Heart left ventricle (tissue), 16 donors: ENCODE data around the gene SPOCK2. TPM values are rescaled to one million over a fixed set of nuclear protein-coding genes. Genes with fewer than 3 reads are reported as not detected.
A peak's percentile ranks its signal among the peaks of the same experiment; 100 is the strongest.

ENCODE experiments used
- ATAC-seq, 4 donors: fragments of 200-7000 bp; cut with Tn5 transposase; one replicate each; pipeline ENCODE4 v1.9.1; 2020 to 2022; ENCODE audit warnings: moderate library complexity in 4 of 4, mild to moderate bottlenecking in 3 of 4, moderate number of reproducible peaks in 1 of 4
- DNase-seq, 5 donors: peaks; one replicate each; pipeline ENCODE4 v3.0.0-alpha.2; 2020
- H3K27ac ChIP-seq, 12 donors: fragments of 200-600 bp; sonication (generic) in 4 of 12; one replicate each; pipeline versions ENCODE4 v1.5.0 to v1.8.0; 2016 to 2022; ENCODE audit warnings: mild to moderate bottlenecking in 2 of 12
- H3K27me3 ChIP-seq, 9 donors: fragments of 200-600 bp; sonication (generic) in 2 of 9; one replicate each; pipeline versions ENCODE4 v1.5.1 to v1.8.0; 2016 to 2022; ENCODE audit warnings: mild to moderate bottlenecking in 3 of 9
- H3K36me3 ChIP-seq, 9 donors: fragments of 200-600 bp; sonication (generic) in 2 of 9; one replicate each; pipeline versions ENCODE4 v1.5.0 to v1.8.0; 2018 to 2022; ENCODE audit warnings: mild to moderate bottlenecking in 2 of 9
- H3K4me1 ChIP-seq, 12 donors: fragments of 200-600 bp; sonication (generic) in 4 of 12; one replicate each; pipeline versions ENCODE4 v1.5.0 to v1.8.0; 2016 to 2022; ENCODE audit warnings: mild to moderate bottlenecking in 3 of 12
- H3K4me3 ChIP-seq, 12 donors: fragments of 200-600 bp; sonication (generic) in 4 of 12; one replicate each; pipeline versions ENCODE4 v1.5.0 to v1.8.0; 2017 to 2022; ENCODE audit warnings: mild to moderate bottlenecking in 9 of 12, moderate library complexity in 4 of 12
- H3K9me3 ChIP-seq, 12 donors: fragments of 200-600 bp; sonication (generic) in 4 of 12; one replicate each; pipeline versions ENCODE4 v1.5.0 to v1.8.0; 2016 to 2022; ENCODE audit warnings: mild to moderate bottlenecking in 1 of 12
- POLR2A ChIP-seq, 2 donors: fragments of 450-650 bp; IDR thresholded peaks; one replicate each; pipeline ENCODE4 v1.6.1; 2017; ENCODE audit warnings: antibody characterized with exemption in 2 of 2, mild to moderate bottlenecking in 2 of 2, moderate library complexity in 2 of 2
- WGBS, 4 donors: extraction: QIAGEN DNeasy Blood & Tissue Kit in 2 of 4; methylation state at CpG; one replicate each; pipeline versions ENCODE4 v1.1.5 to v1.1.7; 2013 to 2018; 5-methylcytosine and 5-hydroxymethylcytosine counted together
- intact Hi-C, 10 donors: fragments of 100-400 bp; cut with DNase I; formaldehyde crosslinking; loops; one replicate each; pipeline versions ENCODE4 v1.11.1 to v1.14.2; 2022
- polyA plus RNA-seq, 2 donors: library from polyadenylated mRNA; stranded (reverse); fragments of 200-250 nt; gene quantifications; one replicate each; pipeline ENCODE4 v1.2.3, GENCODE V29; 2013
- total RNA-seq, 9 donors: library from RNA; depleted of rRNA in 2 of 9; stranded (reverse); fragments of >200 nt in 2 of 9; fragmentation: NEBNext Ultra II Directional in 3 of 9; extraction: Animal tissue kit (Norgen Biotek cat#: 25700) in 3 of 9; gene quantifications; one replicate each; pipeline versions ENCODE4 v1.1.0 to v1.2.4, GENCODE V29; 2016 to 2023
- TF ChIP-seq, protein P1 (sequence below), 12 donors: fragments of 200-600 bp; sonication (generic) in 4 of 12; IDR thresholded peaks; one replicate each; pipeline versions ENCODE4 v1.5.0 to v1.8.0; 2018 to 2022; ENCODE audit warnings: antibody characterized with exemption in 12 of 12, mild to moderate bottlenecking in 5 of 12
- donor health status: ischemic (EF 13 %, LVEDD 7.1; RV severe dilation, severe dysfunction).
- donor health status: healthy with polysubstance abuse.
- donor health status: DM: no; HTN: yes; CAD: no.
- donor health status: DM: no; HTN: no; CAD: no.
- donor health status: ischemic (EF 25% LVEDD 6.9; RV normal size, moderate dysfunction).
- donor health status: ischemic (EF 25% LVEDD 5.7; RV mildly dilated, moderate dysfunction).
- donor health status: healthy.
- donor health status: DM: yes; HTN: yes; CAD: no.
- donor health status: ischemic (EF 35%, LVEDD 5.7; RV mildly dilated, moderate dysfunction).
- donor health status: nonischemic (EF 11% LVEDD 7.7; RV severe dilation, severe dysfunction).
- donor health status: DM: yes; HTN: yes; CAD: no.
- donor health status: PGD.
- donor health status: ischemic (EF 29% LVEDD 5.4; RV normal size, mild dysfunction).
- donor health status: nonischemic (EF 23%, LVEDD 6.1; RV moderate dilation, normal function).

Gene SPOCK2
- total and polyA plus RNA-seq, 11 donors, result 4.4 to 16.6 (median 8.0) TPM

DNA sequence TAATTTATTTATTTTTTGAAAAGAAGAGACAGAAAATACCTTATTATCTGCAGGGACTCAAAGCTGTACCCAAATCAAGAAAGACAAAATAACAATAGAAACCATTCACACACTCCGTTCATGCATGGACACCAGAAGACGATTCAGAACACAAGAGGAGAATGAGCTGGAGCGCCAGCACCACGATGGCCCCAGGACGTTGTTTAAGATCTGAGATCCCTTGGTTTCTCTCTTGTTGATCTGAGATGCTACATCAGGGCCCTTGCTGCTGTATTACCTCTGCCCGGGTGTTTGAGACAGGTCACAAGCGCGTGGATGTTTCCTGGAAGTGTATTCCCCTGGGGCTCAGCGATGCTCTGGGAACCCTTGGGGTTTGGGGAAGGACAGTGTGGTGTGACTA is 77.3 kb downstream of the SPOCK2 start:
- H3K9me3 ChIP-seq, result no peaks in the 10 kb centered on the region
- TF ChIP-seq POLR2A (IDR thresholded peaks at IDR 0.05), result no peak
- DNase-seq, result no peak
- H3K4me3 ChIP-seq, result no peak overlapping the region
- H3K27ac ChIP-seq, result peak overlapping the region in 9 of 12 donors; percentile 71 to 93 (median 88)
- H3K36me3 ChIP-seq, result peaks cover 6 to 34% (median 24%) of the 10 kb centered on the region in 9 donors
- peaks cover 7 to 86% (median 61%) of the 10 kb centered on the region in 12 donors for H3K4me1 ChIP-seq
- no peaks in the 10 kb centered on the region for H3K27me3 ChIP-seq
- no peak for ATAC-seq
- intact Hi-C loops, result loop anchor here in 2 of 10 donors (5.0 kb wide), 2 partner anchors 34 to 44 kb away; no protein-coding TSS in a partner anchor
- WGBS, 4 donors, result 83 to 94% (median 90%) methylated on average over 9 of the region's 9 CpGs

DNA sequence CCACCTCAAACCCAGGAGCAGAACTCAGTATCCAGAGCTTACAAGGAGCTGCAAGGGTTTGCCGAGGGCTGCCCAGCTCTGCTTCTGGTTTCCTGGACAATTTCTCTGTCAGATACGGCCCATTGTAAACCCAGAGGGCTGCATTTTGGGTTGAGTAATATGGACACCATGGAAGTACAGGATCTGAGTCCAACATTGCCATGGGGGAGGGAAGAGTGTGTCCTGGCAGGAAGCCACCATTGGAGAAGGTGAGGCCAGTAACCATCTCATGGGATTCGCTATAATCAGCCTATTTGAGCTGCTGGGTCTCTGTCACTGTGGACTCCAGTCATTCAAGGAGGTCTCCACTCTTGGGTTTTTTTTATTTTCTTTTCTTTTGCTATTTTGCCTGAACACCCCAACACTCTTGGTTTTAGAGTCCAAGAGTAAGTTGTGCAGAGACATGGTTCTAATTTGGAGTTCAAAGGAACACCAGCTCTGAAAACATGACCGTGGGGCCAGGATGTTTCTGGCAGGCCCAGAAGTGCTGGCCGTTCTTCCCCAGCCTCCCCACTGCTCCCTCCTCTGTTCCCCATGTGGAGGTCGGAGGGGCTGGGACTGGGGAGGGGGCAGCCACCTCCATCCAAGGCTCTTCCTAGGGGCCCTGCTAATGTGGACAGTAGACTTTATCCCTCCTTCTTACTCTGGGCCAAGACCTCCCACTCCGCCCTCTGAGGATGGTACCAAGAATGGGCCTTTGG is 77.9 kb downstream of the SPOCK2 start:
- Histone ChIP-seq H3K9me3 (no peaks in the 10 kb centered on the region), H3K27me3 (no peaks in the 10 kb centered on the region), H3K4me3 (no peak overlapping the region), H3K36me3 (peaks cover 6 to 38% (median 27%) of the 10 kb centered on the region in 9 donors), H3K27ac (peak overlapping the region; percentile 71 to 97 (median 87)), H3K4me1 (peaks cover 7 to 82% (median 58%) of the 10 kb centered on the region in 12 donors)
- DNase-seq (no peak), ATAC-seq (no peak)
- WGBS, 4 donors, result 64 to 79% (median 71%) methylated on average over 6 to 7 of the region's 7 CpGs
- no peak for TF ChIP-seq POLR2A (IDR thresholded peaks at IDR 0.05)
- TF ChIP-seq, protein P1, sequence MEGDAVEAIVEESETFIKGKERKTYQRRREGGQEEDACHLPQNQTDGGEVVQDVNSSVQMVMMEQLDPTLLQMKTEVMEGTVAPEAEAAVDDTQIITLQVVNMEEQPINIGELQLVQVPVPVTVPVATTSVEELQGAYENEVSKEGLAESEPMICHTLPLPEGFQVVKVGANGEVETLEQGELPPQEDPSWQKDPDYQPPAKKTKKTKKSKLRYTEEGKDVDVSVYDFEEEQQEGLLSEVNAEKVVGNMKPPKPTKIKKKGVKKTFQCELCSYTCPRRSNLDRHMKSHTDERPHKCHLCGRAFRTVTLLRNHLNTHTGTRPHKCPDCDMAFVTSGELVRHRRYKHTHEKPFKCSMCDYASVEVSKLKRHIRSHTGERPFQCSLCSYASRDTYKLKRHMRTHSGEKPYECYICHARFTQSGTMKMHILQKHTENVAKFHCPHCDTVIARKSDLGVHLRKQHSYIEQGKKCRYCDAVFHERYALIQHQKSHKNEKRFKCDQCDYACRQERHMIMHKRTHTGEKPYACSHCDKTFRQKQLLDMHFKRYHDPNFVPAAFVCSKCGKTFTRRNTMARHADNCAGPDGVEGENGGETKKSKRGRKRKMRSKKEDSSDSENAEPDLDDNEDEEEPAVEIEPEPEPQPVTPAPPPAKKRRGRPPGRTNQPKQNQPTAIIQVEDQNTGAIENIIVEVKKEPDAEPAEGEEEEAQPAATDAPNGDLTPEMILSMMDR (IDR thresholded peaks at IDR 0.05), result no peak
- intact Hi-C loops, result loop anchor here in 2 of 10 donors (5.0 kb wide), 2 partner anchors 33 to 43 kb away; no protein-coding TSS in a partner anchor

- H3K27ac ChIP-seq, result peak overlapping the region; percentile 71 to 97 (median 87)
- 10 to 20% (median 12%) methylated on average over 12 of the region's 12 CpGs for WGBS, 4 donors
- H3K4me3 ChIP-seq, result no peak overlapping the region
- DNase-seq (peak; percentile 85 to 93 (median 87)), ATAC-seq (peak; percentile 62 to 88 (median 76))
- peaks cover 7 to 74% (median 51%) of the 10 kb centered on the region in 12 donors for H3K4me1 ChIP-seq
- H3K36me3 ChIP-seq, result peaks cover 6 to 42% (median 27%) of the 10 kb centered on the region in 9 donors
- H3K27me3 ChIP-seq, result no peaks in the 10 kb centered on the region
- intact Hi-C loops, result loop anchor here in 4 of 10 donors (5.0 kb wide), 2 partner anchors 32 to 42 kb away; no protein-coding TSS in a partner anchor
- H3K9me3 ChIP-seq, result no peaks in the 10 kb centered on the region
- TF ChIP-seq POLR2A (IDR thresholded peaks at IDR 0.05), result peak in 1 of 2 donors; percentile 19
- TF ChIP-seq, protein P1 (IDR thresholded peaks at IDR 0.05), result no peak
These were observed 78.8 kb downstream of the SPOCK2 start for GRCh38 chr10:72009425-72010081.

DNA sequence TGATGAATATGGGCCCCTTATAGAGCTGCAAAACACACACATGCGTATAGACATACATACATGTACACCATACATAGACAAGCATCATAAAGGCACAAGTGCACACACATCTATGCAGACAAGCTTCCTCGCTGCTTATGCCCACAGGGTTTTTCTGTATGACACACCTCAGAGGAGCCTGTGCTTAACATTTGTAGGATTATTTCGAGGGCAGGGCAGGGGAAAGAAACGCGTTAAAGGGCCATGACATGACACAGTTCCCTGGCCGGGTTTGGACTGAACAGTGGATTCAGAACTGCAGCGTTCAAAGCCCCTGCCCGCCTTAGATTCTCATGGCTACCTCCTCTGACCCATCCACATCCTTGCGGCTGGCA is 79.3 kb downstream of the SPOCK2 start:
- 25 to 42% (median 30%) methylated on average over 9 of the region's 9 CpGs for WGBS, 4 donors
- intact Hi-C loops, result loop anchor here in 2 of 10 donors (5.0 kb wide), 1 partner anchor 42 kb away; no protein-coding TSS in a partner anchor
- Histone ChIP-seq H3K36me3 (peaks cover 6 to 42% (median 27%) of the 10 kb centered on the region in 9 donors), H3K27ac (peak overlapping the region; percentile 71 to 97 (median 87)), H3K4me1 (peaks cover 7 to 69% (median 46%) of the 10 kb centered on the region in 12 donors), H3K9me3 (no peaks in the 10 kb centered on the region), H3K4me3 (no peak overlapping the region), H3K27me3 (no peaks in the 10 kb centered on the region)
- TF ChIP-seq, protein P1 (IDR thresholded peaks at IDR 0.05), result no peak
- no peak for TF ChIP-seq POLR2A (IDR thresholded peaks at IDR 0.05)
- no peak for DNase-seq
- no peak for ATAC-seq

Other genes with a start within 250 kb of the SPOCK2 start
- 1,000 to 10,000 TPM; 1,282 to 2,171 (median 1,665) TPM for gene PSAP, start 237.3 kb downstream of the SPOCK2 start, total RNA-seq
- 1,000 to 10,000 TPM in 1 of 2 donors, 100 to 1,000 TPM in 1; 454 to 1,132 TPM for gene PSAP, start 237.3 kb downstream of the SPOCK2 start, polyA plus RNA-seq
- 10 to 100 TPM; 12.0 to 51.3 (median 25.0) TPM for gene CHST3, start 124.2 kb downstream of the SPOCK2 start, total RNA-seq
- gene CHST3, start 124.2 kb downstream of the SPOCK2 start, polyA plus RNA-seq, result 10 to 100 TPM in 1 of 2 donors, 1 to 10 TPM in 1; 8.1 to 30.4 TPM
- 100 to 1,000 TPM; 135 to 237 (median 179) TPM for gene ANAPC16, start 127.5 kb upstream of the SPOCK2 start, total RNA-seq
- gene ANAPC16, start 127.5 kb upstream of the SPOCK2 start, polyA plus RNA-seq, result 100 to 1,000 TPM; 124 to 242 TPM
- 10 to 100 TPM; 26.4 to 44.8 (median 35.3) TPM for gene ASCC1, start 127.7 kb upstream of the SPOCK2 start, total RNA-seq
- gene ASCC1, start 127.7 kb upstream of the SPOCK2 start, polyA plus RNA-seq, result 10 to 100 TPM; 12.0 to 49.6 TPM
- gene DDIT4, start 185.4 kb upstream of the SPOCK2 start, total RNA-seq, result 10 to 100 TPM; 14.6 to 68.2 (median 40.4) TPM
- gene DDIT4, start 185.4 kb upstream of the SPOCK2 start, polyA plus RNA-seq, result 100 to 1,000 TPM in 1 of 2 donors, 10 to 100 TPM in 1; 59.4 to 112 TPM